ENCODE data around the gene HLCS. TPM values are rescaled to one million over a fixed set of nuclear protein-coding genes. Genes with fewer than 3 reads are reported as not detected.

HLCS gene
- total RNA-seq, 1 donor from 2014 or later: 25.0 TPM

- no peak overlapping the region for H3K27ac ChIP-seq
- TF ChIP-seq CTCF (IDR thresholded peaks at IDR 0.05): no peak
- TF ChIP-seq EZH2phosphoT487 (IDR thresholded peaks at IDR 0.05): no peak
- TF ChIP-seq EZH2 (IDR thresholded peaks at IDR 0.05): no peak
- H2AFZ ChIP-seq (replicated peaks): no peak overlapping the region
- Mint-ChIP-seq H3K27me3 (ENCODE audit: insufficient read depth, low read depth) (peaks cover 6% of the 10 kb centered on the region), H3K4me1 (peaks cover 22% of the 10 kb centered on the region), H3K4me3 (no peak overlapping the region), H3K27ac (no peak overlapping the region), H3K36me3 (peaks cover 3% of the 10 kb centered on the region), H3K9me3 (peaks cover 12% of the 10 kb centered on the region)
- no peaks in the 10 kb centered on the region for H3K9me3 ChIP-seq (ENCODE audit: low read depth)
- no peaks in the 10 kb centered on the region for H3K79me2 ChIP-seq (ENCODE audit: low read depth)
- H3F3A ChIP-seq (ENCODE audit: low read depth): no peaks in the 10 kb centered on the region
- no peak overlapping the region for H3K4me2 ChIP-seq
- H3K36me3 ChIP-seq: no peaks in the 10 kb centered on the region
- peaks cover 12% of the 10 kb centered on the region for H3K4me1 ChIP-seq
- H3K4me3 ChIP-seq: no peak overlapping the region
- no peak for DNase-seq (ENCODE audit: low spot score)
- H3K9ac ChIP-seq: no peak overlapping the region
- H4K20me1 ChIP-seq (ENCODE audit: low read depth): no peaks in the 10 kb centered on the region
- no peaks in the 10 kb centered on the region for H3K27me3 ChIP-seq
These were observed 161.4 kb downstream of the HLCS start for GRCh38 chr21:36804874-36805611.

- no peak overlapping the region for H3K27ac ChIP-seq
- Mint-ChIP-seq H3K4me1 (peaks cover 21% of the 10 kb centered on the region), H3K9me3 (peaks cover 17% of the 10 kb centered on the region), H3K4me3 (no peak overlapping the region), H3K36me3 (peaks cover 6% of the 10 kb centered on the region), H3K27me3 (ENCODE audit: insufficient read depth, low read depth) (peaks cover 6% of the 10 kb centered on the region), H3K27ac (peak overlapping the region; percentile 43)
- H3K36me3 ChIP-seq: no peaks in the 10 kb centered on the region
- H3K4me3 ChIP-seq: no peak overlapping the region
- peaks cover 12% of the 10 kb centered on the region for H3K4me1 ChIP-seq
- no peak overlapping the region for H3K9ac ChIP-seq
- TF ChIP-seq EZH2phosphoT487 (IDR thresholded peaks at IDR 0.05) (no peak), CTCF (IDR thresholded peaks at IDR 0.05) (no peak), EZH2 (IDR thresholded peaks at IDR 0.05) (no peak)
- no peak overlapping the region for H2AFZ ChIP-seq (replicated peaks)
- DNase-seq (ENCODE audit: low spot score): peak; percentile 30
- no peaks in the 10 kb centered on the region for H3F3A ChIP-seq (ENCODE audit: low read depth)
- no peak overlapping the region for H3K4me2 ChIP-seq
- no peaks in the 10 kb centered on the region for H4K20me1 ChIP-seq (ENCODE audit: low read depth)
- no peaks in the 10 kb centered on the region for H3K27me3 ChIP-seq
- H3K79me2 ChIP-seq (ENCODE audit: low read depth): no peaks in the 10 kb centered on the region
- H3K9me3 ChIP-seq (ENCODE audit: low read depth): no peaks in the 10 kb centered on the region
These were observed 162.5 kb downstream of the HLCS start for GRCh38 chr21:36803816-36804439.

- H3K27ac Mint-ChIP-seq: no peak overlapping the region
- no peak overlapping the region for H2AFZ ChIP-seq (replicated peaks)
- no peaks in the 10 kb centered on the region for H3K79me2 ChIP-seq (ENCODE audit: low read depth)
- no peaks in the 10 kb centered on the region for H3K27me3 ChIP-seq
- H3K4me3 ChIP-seq: no peak overlapping the region
- H3K4me2 ChIP-seq: no peak overlapping the region
- TF ChIP-seq EZH2 (IDR thresholded peaks at IDR 0.05): no peak
- TF ChIP-seq CTCF (IDR thresholded peaks at IDR 0.05): no peak
- no peak for TF ChIP-seq EZH2phosphoT487 (IDR thresholded peaks at IDR 0.05)
- no peak overlapping the region for H3K27ac ChIP-seq
- no peak for DNase-seq (ENCODE audit: low spot score)
- no peaks in the 10 kb centered on the region for H3F3A ChIP-seq (ENCODE audit: low read depth)
- peaks cover 21% of the 10 kb centered on the region for H3K9me3 Mint-ChIP-seq
- H3K27me3 Mint-ChIP-seq (ENCODE audit: insufficient read depth, low read depth): peaks cover 6% of the 10 kb centered on the region
- peaks cover 21% of the 10 kb centered on the region for H3K4me1 Mint-ChIP-seq
- H4K20me1 ChIP-seq (ENCODE audit: low read depth): no peaks in the 10 kb centered on the region
- peaks cover 12% of the 10 kb centered on the region for H3K4me1 ChIP-seq
- H3K36me3 Mint-ChIP-seq: peaks cover 6% of the 10 kb centered on the region
- no peak overlapping the region for H3K4me3 Mint-ChIP-seq
- H3K36me3 ChIP-seq: no peaks in the 10 kb centered on the region
- no peaks in the 10 kb centered on the region for H3K9me3 ChIP-seq (ENCODE audit: low read depth)
- H3K9ac ChIP-seq: no peak overlapping the region
These were observed 163.3 kb downstream of the HLCS start for GRCh38 chr21:36803051-36803645.
